Measurements from ENCODE around the gene HOXB9. TPM values are rescaled to one million over a fixed set of nuclear protein-coding genes. Genes with fewer than 3 reads are reported as not detected.

HOXB9 gene
- total and polyA plus RNA-seq, 2 of the 13 experiments (the other 11 are each of a cell fraction or from before 2014, with no cell fraction given): not detected

DNA sequence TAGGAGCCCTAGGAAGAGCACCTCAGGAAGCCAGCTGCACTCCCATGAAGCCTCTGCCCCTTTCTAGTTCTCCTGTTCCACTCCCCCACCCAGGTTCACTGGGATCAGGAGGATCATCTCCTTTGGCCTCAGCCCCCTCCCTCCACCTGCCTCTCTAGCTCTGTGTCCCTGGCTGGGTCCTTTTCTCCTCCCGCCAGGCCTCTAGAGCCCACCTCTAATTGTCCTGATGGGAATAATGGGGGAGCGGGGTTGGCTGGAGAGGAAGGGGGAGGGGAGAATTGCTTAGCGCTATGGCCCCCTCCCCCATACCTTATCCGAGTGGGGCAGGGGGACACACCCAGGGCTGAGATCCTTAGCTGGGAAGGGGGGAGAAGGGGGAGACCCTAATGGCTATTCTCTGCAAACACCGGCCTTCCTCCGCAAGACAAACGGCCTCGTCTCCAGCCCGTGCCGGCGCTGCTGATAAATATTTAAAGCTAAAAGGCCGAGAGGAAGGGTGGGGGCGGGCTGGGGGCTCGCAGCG is 16.3 kb downstream of the HOXB9 start (continued):
- TF ChIP-seq, protein P1, sequence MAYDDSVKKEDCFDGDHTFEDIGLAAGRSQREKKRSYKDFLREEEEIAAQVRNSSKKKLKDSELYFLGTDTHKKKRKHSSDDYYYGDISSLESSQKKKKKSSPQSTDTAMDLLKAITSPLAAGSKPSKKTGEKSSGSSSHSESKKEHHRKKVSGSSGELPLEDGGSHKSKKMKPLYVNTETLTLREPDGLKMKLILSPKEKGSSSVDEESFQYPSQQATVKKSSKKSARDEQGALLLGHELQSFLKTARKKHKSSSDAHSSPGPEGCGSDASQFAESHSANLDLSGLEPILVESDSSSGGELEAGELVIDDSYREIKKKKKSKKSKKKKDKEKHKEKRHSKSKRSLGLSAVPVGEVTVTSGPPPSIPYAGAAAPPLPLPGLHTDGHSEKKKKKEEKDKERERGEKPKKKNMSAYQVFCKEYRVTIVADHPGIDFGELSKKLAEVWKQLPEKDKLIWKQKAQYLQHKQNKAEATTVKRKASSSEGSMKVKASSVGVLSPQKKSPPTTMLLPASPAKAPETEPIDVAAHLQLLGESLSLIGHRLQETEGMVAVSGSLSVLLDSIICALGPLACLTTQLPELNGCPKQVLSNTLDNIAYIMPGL (CRISPR knock-in tag; IDR thresholded peaks at IDR 0.05; ENCODE audit: borderline replicate concordance in 1 of 2, low read depth in 1 of 2): no peak

- no TSS peak for BruUV-seq (replicated peaks)
- intact Hi-C loops (cut with micrococcal nuclease; ENCODE audit: unreplicated experiment) (no loop called here), in situ Hi-C loops (cut with HindIII; ENCODE audit: extremely low pct_ligation_motif_present, low pct_unique_long_range_greater_than_20kb) (no loop called here)
- no peak overlapping the region for H3K9ac ChIP-seq (ENCODE audit: insufficient read depth, low read depth, low read length)
- H3K4me2 ChIP-seq (ENCODE audit: low read depth, low read length): no peak overlapping the region
- peaks cover 23% of the 10 kb centered on the region for H3K4me1 ChIP-seq (ENCODE audit: insufficient read depth, low read length)
- H3K79me2 ChIP-seq (ENCODE audit: insufficient read depth, low read length): no peaks in the 10 kb centered on the region
- no peak overlapping the region for H3K4me3 ChIP-seq (replicated peaks in 1 of 3; ENCODE audit: insufficient read depth in 1 of 3, low read depth in 2 of 3, low read length in 3 of 3)
- peaks cover 21 to 95% of the 10 kb centered on the region in 2 experiments; a peak in 4 of 5 replicates for H3K27me3 ChIP-seq (ENCODE audit: control insufficient read depth in 1 of 2, insufficient read depth in 2 of 2, low read length in 2 of 2)
- H3K9me3 ChIP-seq (ENCODE audit: low read length): no peaks in the 10 kb centered on the region
- no peak overlapping the region for H2AFZ ChIP-seq (ENCODE audit: low read length)
- DNase-seq (ENCODE audit: low spot score) (no peak), FAIRE-seq (no peak), ATAC-seq (no peak)
- no peaks in the 10 kb centered on the region for H3K36me3 ChIP-seq (replicated peaks in 1 of 2; ENCODE audit: control insufficient read depth in 1 of 2, insufficient read depth in 2 of 2, low read length in 2 of 2)
- POLR2A ChIA-PET: no interaction called here
- no peak overlapping the region for H3K27ac ChIP-seq (ENCODE audit: extremely low read length, insufficient read depth, low read length)
- CTCF ChIA-PET (ENCODE audit: low intra/inter-chr PET ratio, low total read pairs): no interaction called here
- TF ChIP-seq EZH2 (conservative IDR thresholded peaks at IDR 0.05; ENCODE audit: low read depth, low read length) (0 out of 2 replicates have a peak, but pooled peaks have one; percentile 26), BCLAF1 (IDR thresholded peaks at IDR 0.05) (no peak)
- no peaks in the 10 kb centered on the region; the same call in 1 of the 2 replicates for H4K20me1 ChIP-seq (ENCODE audit: insufficient read depth, low read length)
Measured at GRCh38 chr17:48609033-48609432, 17.1 kb downstream of the HOXB9 start.

Measured in HepG2 (cell line).